ENCODE measurements around the gene KCTD1.

KCTD1 gene

GRCh38 chr18:26549263-26550094, 1.1 kb upstream of the KCTD1 start:
- DNase-seq (ENCODE audit: low read depth in 2 of 2, low spot score in 1 of 2) = no peak

- DNase-seq (ENCODE audit: low read depth in 2 of 2, low spot score in 1 of 2) = peak; percentile 3 to 25
Measured at GRCh38 chr18:26547646-26548414, 523 bp downstream of the KCTD1 start.

GRCh38 chr18:26546875-26547645, 1.3 kb downstream of the KCTD1 start:
- no peak for DNase-seq (ENCODE audit: low read depth in 2 of 2, low spot score in 1 of 2)

- DNase-seq (ENCODE audit: low read depth in 2 of 2, low spot score in 1 of 2) = no peak
Measured at GRCh38 chr18:26546170-26546874, 2.0 kb downstream of the KCTD1 start.

- no peak for DNase-seq (ENCODE audit: low read depth in 2 of 2, low spot score in 1 of 2)
Measured at GRCh38 chr18:26545335-26546123, 2.8 kb downstream of the KCTD1 start.

- DNase-seq (ENCODE audit: low read depth in 2 of 2, low spot score in 1 of 2) = no peak
Measured at GRCh38 chr18:26544451-26544850, 3.9 kb downstream of the KCTD1 start.

GRCh38 chr18:26543373-26543772, 5.0 kb downstream of the KCTD1 start:
- no peak for DNase-seq (ENCODE audit: low read depth in 2 of 2, low spot score in 1 of 2)

GRCh38 chr18:26540043-26540628, 8.2 kb downstream of the KCTD1 start:
- DNase-seq (ENCODE audit: low read depth in 2 of 2, low spot score in 1 of 2) = no peak

GRCh38 chr18:26538524-26538923, 9.8 kb downstream of the KCTD1 start:
- DNase-seq (ENCODE audit: low read depth in 2 of 2, low spot score in 1 of 2) = no peak

- DNase-seq (ENCODE audit: low read depth in 2 of 2, low spot score in 1 of 2) = no peak
Measured at GRCh38 chr18:26536664-26537063, 11.7 kb downstream of the KCTD1 start.

- no peak for DNase-seq (ENCODE audit: low read depth in 2 of 2, low spot score in 1 of 2)
Measured at GRCh38 chr18:26536032-26536431, 12.3 kb downstream of the KCTD1 start.

- DNase-seq (ENCODE audit: low read depth in 2 of 2, low spot score in 1 of 2) = no peak
Measured at GRCh38 chr18:26535630-26536029, 12.7 kb downstream of the KCTD1 start.

- no peak for DNase-seq (ENCODE audit: low read depth in 2 of 2, low spot score in 1 of 2)
Measured at GRCh38 chr18:26532367-26533340, 15.7 kb downstream of the KCTD1 start.

GRCh38 chr18:26531605-26532298, 16.6 kb downstream of the KCTD1 start:
- no peak for DNase-seq (ENCODE audit: low read depth in 2 of 2, low spot score in 1 of 2)

- no peak for DNase-seq (ENCODE audit: low read depth in 2 of 2, low spot score in 1 of 2)
Measured at GRCh38 chr18:26526966-26527234, 21.5 kb downstream of the KCTD1 start.

GRCh38 chr18:26526128-26526965, 22.0 kb downstream of the KCTD1 start:
- DNase-seq (ENCODE audit: low read depth in 2 of 2, low spot score in 1 of 2) = no peak

Measured in stimulated activated CD8-positive, alpha-beta memory T cell treated with anti-CD3 and anti-CD28 coated beads, Interleukin-4, amount 100 ng/mL, for 4 hours (primary cell).